Calu3 (cell line): Measurements from ENCODE around the gene POU2F2. TPM values are rescaled to one million over a fixed set of nuclear protein-coding genes. Genes with fewer than 3 reads are reported as not detected.
A peak's percentile ranks its signal among the peaks of the same experiment; 100 is the strongest.

Experiments used
- BruUV-seq: library from RNA; stranded (reverse); fragments of 400-500 nt; replicated peaks from 2 replicates; lab custom pipeline; 2021; lab: Mats Ljungman, UMichigan
- CTCF ChIA-PET: fragments of 300-600 bp; sonication (Branson Sonifier 250); formaldehyde crosslinking; loops from one replicate; lab custom pipeline; 2022; ENCODE audit warnings: antibody characterized with exemption; lab: Charles Lee
- DNase-seq: peaks from one replicate; pipeline ENCODE4 v3.0.0; 2022
- H3K27ac Mint-ChIP-seq: one replicate; pipeline ENCODE4 v1.8.0; 2022; ENCODE audit warnings: mixed read lengths; ENCODE audit not compliant: unreplicated experiment
- H3K27me3 Mint-ChIP-seq: one replicate; pipeline ENCODE4 v1.8.0; 2022; ENCODE audit warnings: mixed read lengths; ENCODE audit not compliant: unreplicated experiment
- H3K36me3 Mint-ChIP-seq: one replicate; pipeline ENCODE4 v1.8.0; 2022; ENCODE audit warnings: mild to moderate bottlenecking, moderate library complexity, mixed read lengths; ENCODE audit not compliant: insufficient read depth, unreplicated experiment
- H3K4me1 Mint-ChIP-seq: one replicate; pipeline ENCODE4 v1.8.0; 2022; ENCODE audit warnings: mild to moderate bottlenecking, low read depth, mixed read lengths; ENCODE audit not compliant: unreplicated experiment
- H3K4me3 Mint-ChIP-seq: one replicate; pipeline ENCODE4 v1.8.0; 2022; ENCODE audit warnings: mild to moderate bottlenecking, low read depth, moderate library complexity, mixed read lengths; ENCODE audit not compliant: unreplicated experiment
- H3K9me3 Mint-ChIP-seq: one replicate; pipeline ENCODE4 v1.8.0; 2022; ENCODE audit warnings: low read depth, mixed read lengths; ENCODE audit not compliant: unreplicated experiment
- CTCF ChIP-seq: fragments of 200-600 bp; IDR thresholded peaks from one replicate; pipeline ENCODE4 v1.8.0; 2022; ENCODE audit warnings: antibody characterized with exemption; ENCODE audit not compliant: unreplicated experiment
- intact Hi-C: fragments of 100-400 bp; cut with micrococcal nuclease; formaldehyde crosslinking; loops from one replicate; pipeline ENCODE4 v1.10.0; 2022; ENCODE audit not compliant: unreplicated experiment
- total RNA-seq: library from RNA; stranded (reverse); gene quantifications from 2 replicates; pipeline ENCODE4 v1.2.3, GENCODE V29; 2022

POU2F2 gene
- total RNA-seq, 1 experiment from 2014 or later, result 4.6 TPM

DNA sequence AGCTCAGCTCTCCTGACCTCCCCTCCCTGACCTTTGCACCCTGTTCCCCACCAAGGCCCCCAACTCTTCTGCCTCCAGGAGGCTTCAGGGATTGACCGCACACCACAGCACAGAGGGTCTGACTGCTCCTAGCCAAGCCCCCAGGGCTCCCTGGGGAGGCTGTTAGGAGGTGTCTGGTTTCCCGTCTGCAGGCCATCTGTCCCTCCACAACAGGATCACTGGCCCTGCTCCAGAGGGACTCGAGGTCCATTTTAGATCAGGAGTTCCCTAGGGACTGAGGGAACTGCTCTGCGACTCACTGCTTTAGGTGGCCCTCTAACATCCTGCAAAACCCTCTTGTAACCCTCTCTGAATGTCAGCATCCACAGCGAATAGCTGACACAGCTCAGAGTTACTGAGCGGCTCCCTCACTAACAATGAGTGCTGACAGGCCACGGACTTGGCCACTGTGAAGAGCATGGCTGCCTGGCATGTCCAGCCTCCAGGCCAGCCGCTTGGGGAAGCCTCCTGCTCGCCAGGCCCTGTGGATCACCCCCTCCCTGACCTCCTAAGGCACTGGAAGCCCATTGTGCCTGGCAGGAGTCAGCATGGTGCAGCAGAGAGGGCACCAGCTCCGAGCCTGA is 79.9 kb downstream of the POU2F2 start:
- no TSS peak for BruUV-seq
- Mint-ChIP-seq H3K4me1 (peaks cover 24% of the 10 kb centered on the region), H3K27me3 (peaks cover 31% of the 10 kb centered on the region), H3K27ac (no peak overlapping the region), H3K36me3 (no peaks in the 10 kb centered on the region), H3K4me3 (no peak overlapping the region), H3K9me3 (no peaks in the 10 kb centered on the region)
- intact Hi-C loops, result no loop called here
- no peak for DNase-seq
- no peak for TF ChIP-seq CTCF
- CTCF ChIA-PET, result interaction anchor here (1.1 to 2.1 kb wide), 3 partner anchors 10 to 29 kb away, joined by 3 to 10 read pairs (median 4); no protein-coding TSS in a partner anchor

GRCh38 chr19:42051166-42052115 is 80.8 kb downstream of the POU2F2 start:
- H3K27ac Mint-ChIP-seq, result peak overlapping the region; percentile 43
- intact Hi-C loops, result no loop called here
- peak; percentile 56 for DNase-seq

GRCh38 chr19:42048992-42049391 is 83.3 kb downstream of the POU2F2 start:
- peak overlapping the region; percentile 68 for H3K4me3 Mint-ChIP-seq
- no peaks in the 10 kb centered on the region for H3K9me3 Mint-ChIP-seq
- no TSS peak for BruUV-seq
- CTCF ChIA-PET, result interaction anchor here (0.9 to 2.1 kb wide), 3 partner anchors 9 to 27 kb away, joined by 3 to 8 read pairs (median 4); partner anchors contain the start of gene ZNF574
- TF ChIP-seq CTCF, result no peak
- H3K27me3 Mint-ChIP-seq, result peaks cover 32% of the 10 kb centered on the region
- H3K27ac Mint-ChIP-seq, result peak overlapping the region; percentile 40
- DNase-seq, result peak; percentile 38
- intact Hi-C loops, result no loop called here
- peaks cover 24% of the 10 kb centered on the region for H3K4me1 Mint-ChIP-seq
- H3K36me3 Mint-ChIP-seq, result no peaks in the 10 kb centered on the region

More at GRCh38 chr19:42051166-42052115, 80.8 kb downstream of the POU2F2 start:
- no peak overlapping the region for H3K4me3 Mint-ChIP-seq
- no peaks in the 10 kb centered on the region for H3K9me3 Mint-ChIP-seq
- CTCF ChIA-PET, result interaction anchor here (1.1 to 2.1 kb wide), 3 partner anchors 9 to 30 kb away, joined by 3 to 10 read pairs (median 4); no protein-coding TSS in a partner anchor
- no peaks in the 10 kb centered on the region for H3K36me3 Mint-ChIP-seq
- BruUV-seq, result no TSS peak
- TF ChIP-seq CTCF, result no peak
- H3K27me3 Mint-ChIP-seq, result peaks cover 27% of the 10 kb centered on the region
- peaks cover 24% of the 10 kb centered on the region for H3K4me1 Mint-ChIP-seq

DNA sequence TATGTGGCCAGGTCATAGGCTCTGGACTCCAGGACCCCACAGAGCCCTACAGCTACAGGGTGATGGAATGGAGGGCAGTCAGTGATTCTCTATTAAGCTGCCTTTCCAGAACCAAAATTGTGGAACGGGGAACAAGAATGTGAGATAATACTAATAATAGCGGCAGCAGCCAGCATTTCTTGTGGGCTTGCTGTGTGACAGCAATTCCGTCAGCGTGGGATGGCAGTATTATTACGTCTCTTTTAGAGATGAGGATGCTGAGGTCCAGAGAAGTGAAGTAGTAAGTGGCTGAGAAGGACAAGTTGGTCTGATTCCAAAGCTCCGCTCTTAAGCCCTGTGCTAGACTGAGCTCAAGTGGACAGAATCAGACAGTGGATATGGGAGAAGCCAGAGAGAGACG is 86.7 kb downstream of the POU2F2 start:
- DNase-seq, result no peak
- H3K4me1 Mint-ChIP-seq, result peaks cover 10% of the 10 kb centered on the region
- no peaks in the 10 kb centered on the region for H3K36me3 Mint-ChIP-seq
- H3K9me3 Mint-ChIP-seq, result no peaks in the 10 kb centered on the region
- no peak overlapping the region for H3K27ac Mint-ChIP-seq
- intact Hi-C loops, result no loop called here
- CTCF ChIA-PET, result interaction anchor here (1.2 kb wide), 1 partner anchor 11 kb away, joined by 4 read pairs; no protein-coding TSS in a partner anchor
- no peak for TF ChIP-seq CTCF
- H3K27me3 Mint-ChIP-seq, result peaks cover 44% of the 10 kb centered on the region
- BruUV-seq, result no TSS peak
- H3K4me3 Mint-ChIP-seq, result no peak overlapping the region
